ENCODE results near the gene EPHB1.

DNA sequence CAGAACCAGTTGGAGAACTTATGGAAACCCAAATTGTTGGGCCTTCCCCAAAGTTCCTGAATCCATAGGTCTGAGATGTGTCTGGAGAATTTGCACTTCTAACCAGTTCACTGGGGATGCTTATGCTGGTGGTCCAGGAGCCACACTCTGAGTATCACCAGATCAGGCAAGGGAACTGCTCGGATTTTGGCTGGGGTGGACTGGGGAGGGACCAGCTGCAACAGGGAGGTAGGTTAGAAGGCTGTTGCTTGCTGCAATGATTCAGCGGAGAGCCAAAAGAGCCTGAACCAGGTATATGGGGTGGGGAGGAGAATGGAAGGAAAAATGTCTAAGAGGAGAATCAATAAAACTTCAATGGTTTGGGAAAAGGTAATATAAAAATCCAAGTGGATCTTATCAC lies 45.9 kb upstream of the EPHB1 start:
- TF ChIP-seq, protein P1, sequence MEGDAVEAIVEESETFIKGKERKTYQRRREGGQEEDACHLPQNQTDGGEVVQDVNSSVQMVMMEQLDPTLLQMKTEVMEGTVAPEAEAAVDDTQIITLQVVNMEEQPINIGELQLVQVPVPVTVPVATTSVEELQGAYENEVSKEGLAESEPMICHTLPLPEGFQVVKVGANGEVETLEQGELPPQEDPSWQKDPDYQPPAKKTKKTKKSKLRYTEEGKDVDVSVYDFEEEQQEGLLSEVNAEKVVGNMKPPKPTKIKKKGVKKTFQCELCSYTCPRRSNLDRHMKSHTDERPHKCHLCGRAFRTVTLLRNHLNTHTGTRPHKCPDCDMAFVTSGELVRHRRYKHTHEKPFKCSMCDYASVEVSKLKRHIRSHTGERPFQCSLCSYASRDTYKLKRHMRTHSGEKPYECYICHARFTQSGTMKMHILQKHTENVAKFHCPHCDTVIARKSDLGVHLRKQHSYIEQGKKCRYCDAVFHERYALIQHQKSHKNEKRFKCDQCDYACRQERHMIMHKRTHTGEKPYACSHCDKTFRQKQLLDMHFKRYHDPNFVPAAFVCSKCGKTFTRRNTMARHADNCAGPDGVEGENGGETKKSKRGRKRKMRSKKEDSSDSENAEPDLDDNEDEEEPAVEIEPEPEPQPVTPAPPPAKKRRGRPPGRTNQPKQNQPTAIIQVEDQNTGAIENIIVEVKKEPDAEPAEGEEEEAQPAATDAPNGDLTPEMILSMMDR (IDR thresholded peaks at IDR 0.05) = no peak
- TF ChIP-seq POLR2A (IDR thresholded peaks at IDR 0.05) = no peak

All from thyroid gland (tissue), 4 donors.